PC-3 (cell line): ENCODE results near the gene NPTXR. TPM values are rescaled to one million over a fixed set of nuclear protein-coding genes. Genes with fewer than 3 reads are reported as not detected.

ENCODE experiments used
- ATAC-seq: fragments of 200-7000 bp; cut with Tn5 transposase; 2 replicates; pipeline ENCODE4 v1.9.1; 2020; ENCODE audit warnings: mild to moderate bottlenecking, moderate library complexity
- BruUV-seq: library from RNA; stranded (reverse); fragments of 400-500 nt; replicated peaks from 2 replicates; lab custom pipeline; 2021; lab: Mats Ljungman, UMichigan
- CTCF ChIA-PET: fragments of 300-600 bp; sonication (Branson Sonifier 250); formaldehyde crosslinking; loops from one replicate; lab custom pipeline; 2022; ENCODE audit warnings: antibody characterized with exemption; lab: Charles Lee
- POLR2A ChIA-PET: fragments of 300-600 bp; sonication (Branson Sonifier 250); formaldehyde crosslinking; loops from one replicate; lab custom pipeline; 2022; ENCODE audit warnings: antibody characterized with exemption; ENCODE audit not compliant: unreplicated experiment; lab: Charles Lee
- DNase-seq: peaks from one replicate; pipeline ENCODE4 v3.0.0-alpha.2; 2015
- H2AFZ ChIP-seq: fragments of 300-600 bp; sonication (generic); 2 replicates; pipeline ENCODE4 v1.6.0; 2016; ENCODE audit warnings: antibody characterized with exemption, low read length
- H3F3A ChIP-seq: fragments of 300-600 bp; sonication (generic); one replicate; pipeline ENCODE4 v1.6.0; 2017; ENCODE audit warnings: antibody characterized with exemption, low read length, control low read depth, mild to moderate bottlenecking; ENCODE audit not compliant: unreplicated experiment
- H3K27ac ChIP-seq: fragments of 300-600 bp; sonication (generic); 2 replicates; pipeline ENCODE4 v1.5.1; 2016; ENCODE audit warnings: mild to moderate bottlenecking, low read length
- H3K27me3 ChIP-seq: fragments of 300-600 bp; sonication (generic); 2 replicates; pipeline ENCODE4 v1.6.1; 2016; ENCODE audit warnings: low read length, mixed read lengths
- H3K36me3 ChIP-seq: fragments of 300-600 bp; sonication (generic); 2 replicates; pipeline ENCODE4 v1.6.1; 2016; ENCODE audit warnings: low read depth, mixed run types, low read length, mixed read lengths
- H3K4me1 ChIP-seq: fragments of 300-600 bp; sonication (generic); 2 replicates; pipeline ENCODE4 v1.5.1; 2016; ENCODE audit warnings: low read length; ENCODE audit not compliant: insufficient read depth
- H3K4me2 ChIP-seq: fragments of 300-600 bp; sonication (generic); 2 replicates; pipeline ENCODE4 v1.6.0; 2016; ENCODE audit warnings: low read length
- H3K4me3 ChIP-seq: fragments of 300-600 bp; sonication (generic); 2 replicates; pipeline ENCODE4 v1.5.1; 2016; ENCODE audit warnings: mild to moderate bottlenecking, low read length, mixed read lengths
- H3K79me2 ChIP-seq: fragments of 300-600 bp; sonication (generic); 2 replicates; pipeline ENCODE4 v1.6.1; 2017; ENCODE audit warnings: low read length, mixed read lengths
- H3K9ac ChIP-seq: fragments of 300-600 bp; sonication (generic); 2 replicates; pipeline ENCODE4 v1.6.0; 2016; ENCODE audit warnings: mild to moderate bottlenecking, low read length
- H3K9me2 ChIP-seq: fragments of 300-600 bp; sonication (generic); replicated peaks from 2 replicates; pipeline ENCODE4 v1.6.1; 2016; ENCODE audit warnings: mixed run types, low read length, mixed read lengths
- H3K9me3 ChIP-seq: fragments of 300-600 bp; sonication (generic); 2 replicates; pipeline ENCODE4 v1.6.1; 2016; ENCODE audit warnings: low read length, mixed read lengths
- H4K20me1 ChIP-seq: fragments of 300-600 bp; sonication (generic); 2 replicates; pipeline ENCODE4 v1.6.1; 2016; ENCODE audit warnings: low read length, mixed read lengths
- CTCF ChIP-seq: fragments of 300-600 bp; sonication (generic); conservative IDR thresholded peaks from 2 replicates; pipeline ENCODE4 v1.5.1; 2017; ENCODE audit warnings: antibody characterized with exemption, low read depth, mild to moderate bottlenecking, low read length
- EZH2 ChIP-seq: fragments of 300-600 bp; sonication (generic); IDR thresholded peaks from one replicate; pipeline ENCODE4 v1.6.1; 2017; ENCODE audit warnings: antibody characterized with exemption, mild to moderate bottlenecking, low read length; ENCODE audit not compliant: unreplicated experiment
- EZH2phosphoT487 ChIP-seq: fragments of 300-600 bp; sonication (generic); IDR thresholded peaks from 2 replicates; pipeline ENCODE4 v1.6.1; 2018; ENCODE audit warnings: mild to moderate bottlenecking, antibody characterized with exemption, low read length, borderline replicate concordance
- intact Hi-C: fragments of 100-400 bp; cut with micrococcal nuclease; formaldehyde crosslinking; loops from 2 replicates; pipeline ENCODE4 v1.9.0; 2023
- total RNA-seq: library from RNA; depleted of rRNA; stranded (reverse); fragments of >200 nt; gene quantifications from 2 replicates; pipeline ENCODE4 v1.2.3, GENCODE V29; 2014

Gene NPTXR
- total RNA-seq, 1 experiment from 2014 or later, result 2.8 TPM

GRCh38 chr22:38878001-38878400 lies 34.2 kb upstream of the NPTXR start:
- Histone ChIP-seq H3K27me3 (no peaks in the 10 kb centered on the region), H3K4me2 (no peak overlapping the region), H3K79me2 (no peaks in the 10 kb centered on the region), H3F3A (no peaks in the 10 kb centered on the region), H4K20me1 (no peaks in the 10 kb centered on the region), H2AFZ (no peak overlapping the region), H3K9ac (no peak overlapping the region), H3K4me3 (no peak overlapping the region), H3K27ac (no peak overlapping the region), H3K36me3 (no peaks in the 10 kb centered on the region), H3K4me1 (peaks cover 13% of the 10 kb centered on the region), H3K9me3 (no peaks in the 10 kb centered on the region), H3K9me2 (no peaks in the 10 kb centered on the region)
- POLR2A ChIA-PET, result no interaction called here
- DNase-seq (no peak), ATAC-seq (no peak)
- CTCF ChIA-PET, result no interaction called here
- TF ChIP-seq CTCF (no peak), EZH2 (no peak), EZH2phosphoT487 (no peak)
- intact Hi-C loops, result no loop called here
- BruUV-seq, result no TSS peak

GRCh38 chr22:38874529-38875222 lies 30.8 kb upstream of the NPTXR start:
- Histone ChIP-seq H3K9me2 (no peaks in the 10 kb centered on the region), H3F3A (no peaks in the 10 kb centered on the region), H3K27ac (no peak overlapping the region), H3K4me1 (peaks cover 24% of the 10 kb centered on the region), H3K79me2 (peaks cover 21% of the 10 kb centered on the region), H4K20me1 (peaks cover 4% of the 10 kb centered on the region; the same call in 1 of the 2 replicates), H3K27me3 (no peaks in the 10 kb centered on the region), H3K36me3 (peaks cover 7% of the 10 kb centered on the region), H3K4me2 (no peak overlapping the region), H2AFZ (no peak overlapping the region), H3K9ac (no peak overlapping the region), H3K9me3 (no peaks in the 10 kb centered on the region), H3K4me3 (no peak overlapping the region)
- TF ChIP-seq EZH2phosphoT487, result no peak
- TF ChIP-seq EZH2, result no peak
- TF ChIP-seq CTCF, result no peak
- POLR2A ChIA-PET, result no interaction called here
- DNase-seq (no peak), ATAC-seq (no peak)
- CTCF ChIA-PET, result no interaction called here
- no TSS peak for BruUV-seq
- intact Hi-C loops, result loop anchor here (5.0 kb wide), 1 partner anchor 108 kb away; the partner anchor contains the start of gene APOBEC3B
